HepG2 (cell line): ENCODE data around the gene UQCRC1. TPM values are rescaled to one million over a fixed set of nuclear protein-coding genes. Genes with fewer than 3 reads are reported as not detected.

Experiments used
- ATAC-seq: fragments of 200-7000 bp; cut with Tn5 transposase; 3 replicates; pipeline ENCODE4 v1.9.1; 2020; ENCODE audit warnings: mild to moderate bottlenecking, moderate library complexity
- BruUV-seq: library from RNA; stranded (reverse); fragments of 400-500 nt; replicated peaks from 2 replicates; lab custom pipeline; 2021; lab: Mats Ljungman, UMichigan
- CTCF ChIA-PET: fragments of 300-600 bp; formaldehyde crosslinking; extraction: SDS; loops from one replicate; lab custom pipeline; 2021; ENCODE audit warnings: low total read pairs, inconsistent platforms, low intra/inter-chr PET ratio; lab: Yijun Ruan, JAX
- POLR2A ChIA-PET: fragments of 350-600 bp; sonication (Branson Sonifier 250); formaldehyde crosslinking; loops from one replicate; lab custom pipeline; 2020; ENCODE audit warnings: antibody characterized with exemption, inconsistent platforms; lab: Yijun Ruan, JAX
- DNase-seq: peaks from one replicate; pipeline ENCODE4 v3.0.0-alpha.2; 2015; ENCODE audit warnings: low spot score
- FAIRE-seq: peaks from 3 replicates; lab custom pipeline; 2011; peaks lifted over from hg19 to GRCh38; lab: Jason Lieb, UNC
- H2AFZ ChIP-seq: one replicate; pipeline ENCODE4 v1.6.1; 2011; ENCODE audit warnings: low read length, inconsistent platforms
- H3K27ac ChIP-seq: fragments of 300-600 bp; 3 replicates; pipeline ENCODE4 v1.8.0; 2011; ENCODE audit warnings: mixed run types, mild to moderate bottlenecking, mixed read lengths, low read length, inconsistent platforms; ENCODE audit not compliant: insufficient read depth; ENCODE audit errors: extremely low read length
- H3K27me3 ChIP-seq, 2 experiments: fragments of 200-600 bp in 1 of 2; 2 replicates in 1 of 2; 3 replicates in 1 of 2; pipeline versions ENCODE4 v1.6.0 to v1.8.0; 2011; ENCODE audit warnings: low read length in 2 of 2, mild to moderate bottlenecking in 2 of 2, moderate library complexity in 2 of 2, inconsistent platforms in 1 of 2; ENCODE audit not compliant: insufficient read depth in 2 of 2, control insufficient read depth in 1 of 2
- H3K36me3 ChIP-seq, 2 experiments: fragments of 200-600 bp in 1 of 2; replicated peaks in 1 of 2; 2 replicates in 1 of 2; 3 replicates in 1 of 2; pipeline versions ENCODE4 v1.5.1 to v1.8.0; 2011; ENCODE audit warnings: low read length in 2 of 2, inconsistent platforms in 1 of 2; ENCODE audit not compliant: insufficient read depth in 2 of 2, control insufficient read depth in 1 of 2
- H3K4me1 ChIP-seq: 2 replicates; pipeline ENCODE4 v1.5.1; 2012; ENCODE audit warnings: low read length, inconsistent platforms; ENCODE audit not compliant: insufficient read depth
- H3K4me2 ChIP-seq: 2 replicates; pipeline ENCODE4 v1.6.0; 2011; ENCODE audit warnings: low read depth, low read length, inconsistent platforms
- H3K4me3 ChIP-seq, 3 experiments: fragments of 200-600 bp in 1 of 3; sonication (generic), shearing (Covaris generic) in 1 of 3; replicated peaks in 1 of 3; 2 replicates each; pipeline ENCODE4 v1.5.1; 2011 to 2016; ENCODE audit warnings: low read length in 3 of 3, inconsistent platforms in 2 of 3, low read depth in 2 of 3, mild to moderate bottlenecking in 2 of 3, control low read depth in 1 of 3, mixed read lengths in 1 of 3; ENCODE audit not compliant: insufficient read depth in 1 of 3
- H3K79me2 ChIP-seq: one replicate; pipeline ENCODE4 v1.6.1; 2011; ENCODE audit warnings: low read length, inconsistent platforms; ENCODE audit not compliant: insufficient read depth
- H3K9ac ChIP-seq: 2 replicates; pipeline ENCODE4 v1.6.0; 2011; ENCODE audit warnings: mild to moderate bottlenecking, low read depth, low read length, inconsistent platforms; ENCODE audit not compliant: insufficient read depth
- H3K9me3 ChIP-seq: 2 replicates; pipeline ENCODE4 v1.5.1; 2012; ENCODE audit warnings: mild to moderate bottlenecking, low read length
- H4K20me1 ChIP-seq: 2 replicates; pipeline ENCODE4 v1.6.0; 2011; ENCODE audit warnings: inconsistent platforms, mild to moderate bottlenecking, low read length, moderate library complexity; ENCODE audit not compliant: insufficient read depth
- HOXA3 ChIP-seq: sonication (generic); formaldehyde crosslinking; IDR thresholded peaks from 2 replicates; pipeline ENCODE4 v1.5.0; 2020; ENCODE audit warnings: missing genetic modification reagents
- NFIC ChIP-seq: IDR thresholded peaks from 2 replicates; pipeline ENCODE4 v1.6.1; 2012; ENCODE audit warnings: mild to moderate bottlenecking, low read length, inconsistent platforms
- NFKB2 ChIP-seq: sonication (generic); formaldehyde crosslinking; IDR thresholded peaks from 2 replicates; pipeline ENCODE4 v1.4.0; 2020; ENCODE audit warnings: missing genetic modification reagents, borderline replicate concordance
- NFKBIZ ChIP-seq: IDR thresholded peaks from 2 replicates; pipeline ENCODE4 v1.6.1; 2018; ENCODE audit warnings: missing genetic modification reagents, missing compliant biosample characterization
- NPAS2 ChIP-seq: sonication (generic); formaldehyde crosslinking; IDR thresholded peaks from 2 replicates; pipeline ENCODE4 v1.8.0; 2022; ENCODE audit warnings: mild to moderate bottlenecking, missing genetic modification reagents, borderline replicate concordance
- ZFP90 ChIP-seq: sonication (generic); formaldehyde crosslinking; IDR thresholded peaks from 2 replicates; pipeline ENCODE4 v1.8.0; 2022; ENCODE audit warnings: missing genetic modification reagents, mild to moderate bottlenecking, inconsistent platforms, borderline replicate concordance
- ZNF382 ChIP-seq: sonication (generic); formaldehyde crosslinking; IDR thresholded peaks from 2 replicates; pipeline ENCODE4 v1.5.0; 2020; ENCODE audit warnings: missing genetic modification reagents, mild to moderate bottlenecking, borderline replicate concordance
- ZNF746 ChIP-seq: sonication (generic); formaldehyde crosslinking; IDR thresholded peaks from 2 replicates; pipeline ENCODE4 v1.8.0; 2022; ENCODE audit warnings: mild to moderate bottlenecking, missing genetic modification reagents
- WGBS: methylation state at CpG from one replicate; pipeline ENCODE4 v1.1.6; 2017; ENCODE audit warnings: low lambda C conversion rate; 5-methylcytosine and 5-hydroxymethylcytosine counted together
- in situ Hi-C: cut with HindIII; loops from 2 replicates; pipeline ENCODE4 v1.10.0; 2017; ENCODE audit warnings: low pct_unique_long_range_greater_than_20kb; ENCODE audit not compliant: extremely low pct_ligation_motif_present
- intact Hi-C: fragments of 100-400 bp; cut with micrococcal nuclease; formaldehyde crosslinking; loops from one replicate; pipeline ENCODE4 v1.10.0; 2022; ENCODE audit not compliant: unreplicated experiment
- polyA plus RNA-seq, 8 experiments: library from polyadenylated mRNA; depleted of rRNA in 3 of 8; stranded (reverse) in 7 of 8; unstranded in 1 of 8; fragments of >200 nt; fragmentation: Illumina TruSeq in 4 of 8; extraction: Trizol in 4 of 8; gene quantifications; 2 replicates each; pipeline versions ENCODE4 v1.2.1 to v1.2.3, GENCODE V29; 2011 to 2016; ENCODE audit warnings: low read depth in 4 of 8, missing spikeins in 1 of 8, mixed read lengths in 1 of 8; ENCODE audit not compliant: insufficient read depth in 1 of 8
- total RNA-seq, 5 experiments: library from RNA; depleted of rRNA; stranded (reverse); fragments of >200 nt; fragmentation: Illumina TruSeq; extraction: Trizol; gene quantifications; 2 replicates each; pipeline ENCODE4 v1.2.3, GENCODE V29; 2016; ENCODE audit warnings: low read depth in 1 of 5
- TF ChIP-seq, protein P1 (sequence below): sonication (generic); formaldehyde crosslinking; IDR thresholded peaks from 2 replicates; pipeline ENCODE4 v1.5.0; 2020; ENCODE audit warnings: mild to moderate bottlenecking, missing genetic modification reagents

Gene UQCRC1
- total and polyA plus RNA-seq, 2 of the 13 experiments (the other 11 are each of a cell fraction or from before 2014, with no cell fraction given) = 316 to 680 TPM

- no peak overlapping the region for H3K27ac ChIP-seq
- WGBS = 79% methylated on average over 5 of the region's 11 CpGs
- intact Hi-C loops = no loop called here
- in situ Hi-C loops = no loop called here
- H3K36me3 ChIP-seq = peaks cover 0 to 3% of the 10 kb centered on the region in 2 experiments; a peak in 3 of 5 replicates
- H3K4me2 ChIP-seq = no peak overlapping the region
- BruUV-seq = no TSS peak
- no peaks in the 10 kb centered on the region for H3K9me3 ChIP-seq
- peaks cover 10% of the 10 kb centered on the region for H3K4me1 ChIP-seq
- H4K20me1 ChIP-seq = no peaks in the 10 kb centered on the region
- no peak for ATAC-seq
- no peak for FAIRE-seq
- DNase-seq = no peak
- POLR2A ChIA-PET = interaction anchor here (1.0 kb wide), 1 partner anchor 12 kb away, joined by 3 read pairs; no protein-coding TSS in a partner anchor
- no peak overlapping the region for H3K9ac ChIP-seq
- no peak for TF ChIP-seq HOXA3 (CRISPR knock-in tag)
- TF ChIP-seq ZNF746 = no peak
- no peak for TF ChIP-seq ZFP90
- TF ChIP-seq NFKBIZ (CRISPR knock-in tag) = no peak
- no peak for TF ChIP-seq NFKB2 (CRISPR knock-in tag)
- no peak for TF ChIP-seq ZNF382 (CRISPR knock-in tag)
- TF ChIP-seq NPAS2 (CRISPR knock-in tag) = no peak
- TF ChIP-seq NFIC = no peak
- TF ChIP-seq, protein P1, sequence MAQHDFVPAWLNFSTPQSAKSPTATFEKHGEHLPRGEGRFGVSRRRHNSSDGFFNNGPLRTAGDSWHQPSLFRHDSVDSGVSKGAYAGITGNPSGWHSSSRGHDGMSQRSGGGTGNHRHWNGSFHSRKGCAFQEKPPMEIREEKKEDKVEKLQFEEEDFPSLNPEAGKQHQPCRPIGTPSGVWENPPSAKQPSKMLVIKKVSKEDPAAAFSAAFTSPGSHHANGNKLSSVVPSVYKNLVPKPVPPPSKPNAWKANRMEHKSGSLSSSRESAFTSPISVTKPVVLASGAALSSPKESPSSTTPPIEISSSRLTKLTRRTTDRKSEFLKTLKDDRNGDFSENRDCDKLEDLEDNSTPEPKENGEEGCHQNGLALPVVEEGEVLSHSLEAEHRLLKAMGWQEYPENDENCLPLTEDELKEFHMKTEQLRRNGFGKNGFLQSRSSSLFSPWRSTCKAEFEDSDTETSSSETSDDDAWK (CRISPR knock-in tag) = no peak
- no peak overlapping the region for H2AFZ ChIP-seq
- CTCF ChIA-PET = no interaction called here
- H3K79me2 ChIP-seq = no peaks in the 10 kb centered on the region
- H3K27me3 ChIP-seq = no peaks in the 10 kb centered on the region
- no peak overlapping the region for H3K4me3 ChIP-seq
Measured at GRCh38 chr3:48651771-48652170, 42.3 kb upstream of the UQCRC1 start.
